ENCODE data around the gene DNM3.

Gene DNM3

GRCh38 chr1:172145656-172146055, 304.4 kb downstream of the DNM3 start:
- peak overlapping the region; percentile 50 for H2BK120ac ChIP-seq (ENCODE audit: low read depth, low read length)
- 26% methylated on average over 5 of the region's 6 CpGs for WGBS
- no peak overlapping the region for H2AK5ac ChIP-seq (ENCODE audit: low read length, severe bottlenecking)
- H2BK15ac ChIP-seq (ENCODE audit: low read depth, poor library complexity, severe bottlenecking): no peak overlapping the region
- DNase-seq: no peak
- peak overlapping the region; percentile 92 for H3K27ac ChIP-seq (ENCODE audit: low read length, poor library complexity, severe bottlenecking)
- peak overlapping the region; percentile 99 for H3K9ac ChIP-seq (ENCODE audit: low read length)
- H4K8ac ChIP-seq (ENCODE audit: low read length): no peak overlapping the region
- peak overlapping the region in 1 of 2 experiments; percentile 93 for H3K4me3 ChIP-seq (ENCODE audit: insufficient read depth in 1 of 2, low read depth in 1 of 2, low read length in 2 of 2)
- H2AFZ ChIP-seq (ENCODE audit: low read depth, low read length): no peak overlapping the region
- H3K27me3 ChIP-seq (ENCODE audit: control insufficient read depth in 1 of 2, insufficient read depth in 1 of 2, low read length in 2 of 2): no peaks in the 10 kb centered on the region
- H3K18ac ChIP-seq (ENCODE audit: low read depth in 1 of 2, low read length in 2 of 2): peak overlapping the region; percentile 11 to 49
- peak overlapping the region; percentile 57 to 89 for H3K4ac ChIP-seq (ENCODE audit: low read depth in 1 of 2, low read length in 2 of 2)
- H3K4me2 ChIP-seq (ENCODE audit: low read length, poor library complexity, severe bottlenecking): peak overlapping the region; percentile 51
- H3K4me1 ChIP-seq (ENCODE audit: control insufficient read depth, insufficient read depth, low read depth, low read length): no peaks in the 10 kb centered on the region
- peak overlapping the region in 1 of 2 experiments; percentile 15 for H3K14ac ChIP-seq (ENCODE audit: low read length in 2 of 2)
- no peaks in the 10 kb centered on the region for H3K79me1 ChIP-seq (replicated peaks; ENCODE audit: low read length, poor library complexity, severe bottlenecking)
- H3K36me3 ChIP-seq (ENCODE audit: control insufficient read depth in 1 of 2, insufficient read depth in 2 of 2, low read depth in 1 of 2, low read length in 2 of 2): peaks cover 0 to 21% of the 10 kb centered on the region in 2 experiments
- no peak overlapping the region for H4K91ac ChIP-seq (ENCODE audit: low read length)
- H3K9me3 ChIP-seq (ENCODE audit: control insufficient read depth, low read length): no peaks in the 10 kb centered on the region
- no peak overlapping the region for H2BK12ac ChIP-seq (ENCODE audit: low read length in 2 of 2)
- H2BK5ac ChIP-seq (ENCODE audit: low read depth, low read length, poor library complexity, severe bottlenecking): peak overlapping the region; percentile 22
- no peak overlapping the region for H3K23ac ChIP-seq (ENCODE audit: low read length in 2 of 2)

DNA sequence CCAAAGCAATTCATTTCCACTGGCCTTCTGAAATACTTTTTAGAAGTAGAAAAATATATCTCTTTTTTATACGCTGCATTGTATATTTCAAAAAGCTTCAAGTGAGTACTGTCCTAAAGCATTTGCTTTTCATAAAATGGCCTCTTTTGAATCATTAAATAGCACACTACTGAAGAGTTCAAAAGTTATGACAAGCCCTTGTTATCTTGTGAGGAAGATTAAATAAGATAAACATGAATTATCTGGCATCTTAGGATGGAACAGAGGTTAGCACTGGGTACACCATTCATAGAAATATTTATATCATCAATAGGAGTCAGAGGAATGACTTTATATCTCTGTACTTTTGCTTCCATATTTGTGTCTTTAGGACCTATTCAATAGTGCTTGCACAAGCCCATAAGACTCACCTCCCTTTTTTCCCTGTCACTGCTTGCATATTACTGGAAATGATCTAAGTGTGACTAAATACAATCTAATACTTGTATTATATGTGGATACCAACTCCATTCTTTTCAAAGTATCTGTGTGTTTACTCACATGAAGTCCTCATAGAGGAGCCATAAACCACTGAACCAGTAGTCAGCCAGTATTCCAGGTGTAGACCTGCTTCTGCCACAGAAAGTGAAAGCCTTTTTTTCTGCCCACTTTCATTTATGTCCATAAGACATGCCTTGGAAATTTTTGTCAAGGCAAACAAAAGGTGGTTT, 305.0 kb downstream of the DNM3 start:
- Histone ChIP-seq H2BK120ac (ENCODE audit: low read depth, low read length) (no peak overlapping the region), H3K4me1 (ENCODE audit: control insufficient read depth, insufficient read depth, low read depth, low read length) (no peaks in the 10 kb centered on the region), H3K27ac (ENCODE audit: low read length, poor library complexity, severe bottlenecking) (no peak overlapping the region), H2AK5ac (ENCODE audit: low read length, severe bottlenecking) (no peak overlapping the region), H2AFZ (ENCODE audit: low read depth, low read length) (no peak overlapping the region), H3K79me1 (replicated peaks; ENCODE audit: low read length, poor library complexity, severe bottlenecking) (no peaks in the 10 kb centered on the region), H3K18ac (ENCODE audit: low read depth in 1 of 2, low read length in 2 of 2) (peak overlapping the region in 1 of 2 experiments; percentile 57), H2BK5ac (ENCODE audit: low read depth, low read length, poor library complexity, severe bottlenecking) (no peak overlapping the region), H4K8ac (ENCODE audit: low read length) (no peak overlapping the region), H3K4ac (ENCODE audit: low read depth in 1 of 2, low read length in 2 of 2) (no peak overlapping the region), H3K23ac (ENCODE audit: low read length in 2 of 2) (no peak overlapping the region), H2BK12ac (ENCODE audit: low read length in 2 of 2) (peak overlapping the region in 1 of 2 experiments; percentile 54), H2BK15ac (ENCODE audit: low read depth, poor library complexity, severe bottlenecking) (no peak overlapping the region), H3K4me3 (ENCODE audit: insufficient read depth in 1 of 2, low read depth in 1 of 2, low read length in 2 of 2) (peak overlapping the region in 1 of 2 experiments; percentile 93), H3K14ac (ENCODE audit: low read length in 2 of 2) (no peak overlapping the region), H3K9me3 (ENCODE audit: control insufficient read depth, low read length) (no peaks in the 10 kb centered on the region), H3K9ac (ENCODE audit: low read length) (peak overlapping the region; percentile 99), H3K27me3 (ENCODE audit: control insufficient read depth in 1 of 2, insufficient read depth in 1 of 2, low read length in 2 of 2) (no peaks in the 10 kb centered on the region), H4K91ac (ENCODE audit: low read length) (no peak overlapping the region), H3K36me3 (ENCODE audit: control insufficient read depth in 1 of 2, insufficient read depth in 2 of 2, low read depth in 1 of 2, low read length in 2 of 2) (peaks cover 0 to 15% of the 10 kb centered on the region in 2 experiments), H3K4me2 (ENCODE audit: low read length, poor library complexity, severe bottlenecking) (no peak overlapping the region)
- DNase-seq: peak; percentile 28
- no CpG with 5 or more reads among the region's 1 CpG for WGBS

GRCh38 chr1:172147541-172147940, 306.2 kb downstream of the DNM3 start:
- H2BK120ac ChIP-seq (ENCODE audit: low read depth, low read length): no peak overlapping the region
- no peak overlapping the region for H4K8ac ChIP-seq (ENCODE audit: low read length)
- peak overlapping the region; percentile 99 for H3K9ac ChIP-seq (ENCODE audit: low read length)
- H2AFZ ChIP-seq (ENCODE audit: low read depth, low read length): no peak overlapping the region
- H3K4me3 ChIP-seq (ENCODE audit: insufficient read depth in 1 of 2, low read depth in 1 of 2, low read length in 2 of 2): no peak overlapping the region
- H2BK12ac ChIP-seq (ENCODE audit: low read length in 2 of 2): no peak overlapping the region
- no peak for DNase-seq
- H2BK5ac ChIP-seq (ENCODE audit: low read depth, low read length, poor library complexity, severe bottlenecking): no peak overlapping the region
- no peak overlapping the region for H3K27ac ChIP-seq (ENCODE audit: low read length, poor library complexity, severe bottlenecking)
- H3K23ac ChIP-seq (ENCODE audit: low read length in 2 of 2): no peak overlapping the region
- no peak overlapping the region for H2AK5ac ChIP-seq (ENCODE audit: low read length, severe bottlenecking)
- no peak overlapping the region for H2BK15ac ChIP-seq (ENCODE audit: low read depth, poor library complexity, severe bottlenecking)
- H3K4ac ChIP-seq (ENCODE audit: low read depth in 1 of 2, low read length in 2 of 2): no peak overlapping the region
- H4K91ac ChIP-seq (ENCODE audit: low read length): no peak overlapping the region
- H3K36me3 ChIP-seq (ENCODE audit: control insufficient read depth in 1 of 2, insufficient read depth in 2 of 2, low read depth in 1 of 2, low read length in 2 of 2): peaks cover 0 to 2% of the 10 kb centered on the region in 2 experiments
- H3K18ac ChIP-seq (ENCODE audit: low read depth in 1 of 2, low read length in 2 of 2): no peak overlapping the region
- no peaks in the 10 kb centered on the region for H3K27me3 ChIP-seq (ENCODE audit: control insufficient read depth in 1 of 2, insufficient read depth in 1 of 2, low read length in 2 of 2)
- no peak overlapping the region for H3K14ac ChIP-seq (ENCODE audit: low read length in 2 of 2)
- H3K9me3 ChIP-seq (ENCODE audit: control insufficient read depth, low read length): no peaks in the 10 kb centered on the region
- WGBS: no CpG with 5 or more reads among the region's 1 CpG
- H3K4me1 ChIP-seq (ENCODE audit: control insufficient read depth, insufficient read depth, low read depth, low read length): no peaks in the 10 kb centered on the region
- H3K79me1 ChIP-seq (replicated peaks; ENCODE audit: low read length, poor library complexity, severe bottlenecking): no peaks in the 10 kb centered on the region
- no peak overlapping the region for H3K4me2 ChIP-seq (ENCODE audit: low read length, poor library complexity, severe bottlenecking)

DNA sequence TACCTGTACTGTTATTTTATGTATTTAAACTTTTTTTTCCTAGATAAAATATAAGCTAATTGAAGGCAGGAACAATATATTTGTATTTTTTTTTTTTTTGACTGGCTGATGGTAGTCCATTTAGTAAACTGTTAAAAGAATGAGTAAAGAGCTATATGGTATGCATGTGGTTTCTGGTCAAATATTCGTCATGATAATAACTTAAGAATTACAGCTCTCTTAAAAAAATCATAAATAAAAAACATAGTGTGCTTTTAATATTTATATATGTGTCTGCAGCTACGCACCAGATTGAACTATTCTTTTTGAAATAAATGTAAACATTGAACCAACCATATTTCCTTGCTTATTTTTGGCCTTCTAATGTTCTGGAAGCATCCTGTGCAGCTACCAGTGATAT, 306.9 kb downstream of the DNM3 start:
- H3K4me2 ChIP-seq (ENCODE audit: low read length, poor library complexity, severe bottlenecking): no peak overlapping the region
- no peaks in the 10 kb centered on the region for H3K9me3 ChIP-seq (ENCODE audit: control insufficient read depth, low read length)
- no peak overlapping the region for H2BK120ac ChIP-seq (ENCODE audit: low read depth, low read length)
- H2AFZ ChIP-seq (ENCODE audit: low read depth, low read length): no peak overlapping the region
- no peak overlapping the region for H3K18ac ChIP-seq (ENCODE audit: low read depth in 1 of 2, low read length in 2 of 2)
- no CpG with 5 or more reads among the region's 2 CpGs for WGBS
- no peaks in the 10 kb centered on the region for H3K36me3 ChIP-seq (ENCODE audit: control insufficient read depth in 1 of 2, insufficient read depth in 2 of 2, low read depth in 1 of 2, low read length in 2 of 2)
- H4K91ac ChIP-seq (ENCODE audit: low read length): no peak overlapping the region
- H3K4ac ChIP-seq (ENCODE audit: low read depth in 1 of 2, low read length in 2 of 2): no peak overlapping the region
- no peak overlapping the region for H3K14ac ChIP-seq (ENCODE audit: low read length in 2 of 2)
- H2BK5ac ChIP-seq (ENCODE audit: low read depth, low read length, poor library complexity, severe bottlenecking): no peak overlapping the region
- no peaks in the 10 kb centered on the region for H3K27me3 ChIP-seq (ENCODE audit: control insufficient read depth in 1 of 2, insufficient read depth in 1 of 2, low read length in 2 of 2)
- no peak overlapping the region for H2BK15ac ChIP-seq (ENCODE audit: low read depth, poor library complexity, severe bottlenecking)
- no peak overlapping the region for H3K4me3 ChIP-seq (ENCODE audit: insufficient read depth in 1 of 2, low read depth in 1 of 2, low read length in 2 of 2)
- H3K27ac ChIP-seq (ENCODE audit: low read length, poor library complexity, severe bottlenecking): no peak overlapping the region
- DNase-seq: no peak
- no peaks in the 10 kb centered on the region for H3K79me1 ChIP-seq (replicated peaks; ENCODE audit: low read length, poor library complexity, severe bottlenecking)
- no peak overlapping the region for H2BK12ac ChIP-seq (ENCODE audit: low read length in 2 of 2)
- no peak overlapping the region for H4K8ac ChIP-seq (ENCODE audit: low read length)
- no peak overlapping the region for H3K23ac ChIP-seq (ENCODE audit: low read length in 2 of 2)
- peak overlapping the region; percentile 99 for H3K9ac ChIP-seq (ENCODE audit: low read length)
- H3K4me1 ChIP-seq (ENCODE audit: control insufficient read depth, insufficient read depth, low read depth, low read length): no peaks in the 10 kb centered on the region
- no peak overlapping the region for H2AK5ac ChIP-seq (ENCODE audit: low read length, severe bottlenecking)
